ENCODE data around the gene ADGRL2. TPM values are rescaled to one million over a fixed set of nuclear protein-coding genes. Genes with fewer than 3 reads are reported as not detected.

The ADGRL2 gene
- total RNA-seq, 2 donors from 2014 or later: 61.6 to 76.4 TPM

- 93% methylated on average over 1 of the region's 1 CpG; no CpG with 5 or more reads in 1 of the 2 experiments for WGBS, 2 experiments (ENCODE audit: insufficient coverage in 1 of 2, insufficient read length in 1 of 2)
- Mint-ChIP-seq H3K9me3 (peaks cover 10% of the 10 kb centered on the region), H3K4me1 (peaks cover 22% of the 10 kb centered on the region), H3K4me3 (no peak overlapping the region), H3K36me3 (ENCODE audit: low read depth) (peaks cover 14% of the 10 kb centered on the region), H3K27me3 (ENCODE audit: insufficient read depth) (no peaks in the 10 kb centered on the region), H3K27ac (no peak overlapping the region)
- no peaks in the 10 kb centered on the region for H3K36me3 ChIP-seq (ENCODE audit: control insufficient read depth, insufficient read depth, low read length)
- no peak overlapping the region for H3K4me3 ChIP-seq (ENCODE audit: low read length)
- H3K27me3 ChIP-seq (ENCODE audit: control insufficient read depth, insufficient read depth, low read length, poor library complexity, severe bottlenecking): no peaks in the 10 kb centered on the region
- DNase-seq: no peak
- no peak overlapping the region for H3K9ac ChIP-seq (ENCODE audit: extremely low read depth, low read length, poor library complexity, severe bottlenecking)
- peaks cover 17% of the 10 kb centered on the region for H3K4me1 ChIP-seq (ENCODE audit: control insufficient read depth, insufficient read depth, low read length)
- H3K9me3 ChIP-seq (ENCODE audit: control insufficient read depth, low read length): no peaks in the 10 kb centered on the region
- no peak for TF ChIP-seq CTCF (conservative IDR thresholded peaks at IDR 0.05)
- H3K27ac ChIP-seq (ENCODE audit: low read depth, low read length): no peak overlapping the region
These were observed 73.2 kb downstream of the ADGRL2 start for GRCh38 chr1:81873946-81874345.

- Histone ChIP-seq H3K4me3 (ENCODE audit: low read length) (no peak overlapping the region), H3K36me3 (ENCODE audit: control insufficient read depth, insufficient read depth, low read length) (no peaks in the 10 kb centered on the region), H3K9ac (ENCODE audit: extremely low read depth, low read length, poor library complexity, severe bottlenecking) (no peak overlapping the region), H3K27me3 (ENCODE audit: control insufficient read depth, insufficient read depth, low read length, poor library complexity, severe bottlenecking) (no peaks in the 10 kb centered on the region), H3K4me1 (ENCODE audit: control insufficient read depth, insufficient read depth, low read length) (peaks cover 17% of the 10 kb centered on the region), H3K27ac (ENCODE audit: low read depth, low read length) (no peak overlapping the region), H3K9me3 (ENCODE audit: control insufficient read depth, low read length) (no peaks in the 10 kb centered on the region)
- DNase-seq: no peak
- Mint-ChIP-seq H3K36me3 (ENCODE audit: low read depth) (peaks cover 13% of the 10 kb centered on the region), H3K27me3 (ENCODE audit: insufficient read depth) (no peaks in the 10 kb centered on the region), H3K4me1 (peaks cover 22% of the 10 kb centered on the region), H3K9me3 (peaks cover 10% of the 10 kb centered on the region), H3K27ac (no peak overlapping the region), H3K4me3 (no peak overlapping the region)
- 94% methylated on average over 1 of the region's 1 CpG; no CpG with 5 or more reads in 1 of the 2 experiments for WGBS, 2 experiments (ENCODE audit: insufficient coverage in 1 of 2, insufficient read length in 1 of 2)
- TF ChIP-seq CTCF (conservative IDR thresholded peaks at IDR 0.05): no peak
These were observed 73.7 kb downstream of the ADGRL2 start for GRCh38 chr1:81874461-81874860.

- Mint-ChIP-seq H3K4me1 (peaks cover 22% of the 10 kb centered on the region), H3K27me3 (ENCODE audit: insufficient read depth) (no peaks in the 10 kb centered on the region), H3K36me3 (ENCODE audit: low read depth) (peaks cover 11% of the 10 kb centered on the region), H3K9me3 (peaks cover 10% of the 10 kb centered on the region), H3K4me3 (no peak overlapping the region), H3K27ac (no peak overlapping the region)
- Histone ChIP-seq H3K9me3 (ENCODE audit: control insufficient read depth, low read length) (no peaks in the 10 kb centered on the region), H3K27me3 (ENCODE audit: control insufficient read depth, insufficient read depth, low read length, poor library complexity, severe bottlenecking) (no peaks in the 10 kb centered on the region), H3K4me3 (ENCODE audit: low read length) (no peak overlapping the region), H3K27ac (ENCODE audit: low read depth, low read length) (no peak overlapping the region), H3K36me3 (ENCODE audit: control insufficient read depth, insufficient read depth, low read length) (no peaks in the 10 kb centered on the region), H3K9ac (ENCODE audit: extremely low read depth, low read length, poor library complexity, severe bottlenecking) (no peak overlapping the region), H3K4me1 (ENCODE audit: control insufficient read depth, insufficient read depth, low read length) (peaks cover 17% of the 10 kb centered on the region)
- DNase-seq: no peak
- 73 to 84% methylated on average over 2 to 3 of the region's 3 CpGs for WGBS, 2 experiments (ENCODE audit: insufficient coverage in 1 of 2, insufficient read length in 1 of 2)
- no peak for TF ChIP-seq CTCF (conservative IDR thresholded peaks at IDR 0.05)
These were observed 74.2 kb downstream of the ADGRL2 start for GRCh38 chr1:81874940-81875339.
